ENCODE results near the gene SMIM14.
"Not testable (repeated sequence)": the region's sequence is repeated elsewhere in the genome, so short reads cannot be mapped to it uniquely, and the experiment has no call there.

The SMIM14 gene

DNA sequence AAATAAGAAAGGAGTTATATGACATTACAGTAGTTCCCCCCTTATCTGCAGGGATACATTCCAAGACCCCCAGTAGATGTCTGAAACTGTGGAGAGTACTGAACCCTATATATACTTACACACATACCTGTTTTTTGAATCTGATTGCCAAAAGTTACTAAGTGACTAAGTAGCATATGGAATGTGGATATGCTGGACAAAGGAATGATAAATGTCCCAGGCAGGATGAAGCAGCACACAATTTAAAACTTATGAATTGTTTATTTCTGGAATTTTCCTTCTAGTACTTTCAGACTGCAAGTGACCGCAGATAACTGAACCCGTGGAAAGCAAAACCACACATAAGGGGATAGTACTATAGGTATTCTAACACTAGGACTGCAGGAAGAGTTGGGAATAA lies 134.1 kb downstream of the SMIM14 start:
- DNase-seq (ENCODE audit: low spot score), result no peak
- TF ChIP-seq, protein P1, sequence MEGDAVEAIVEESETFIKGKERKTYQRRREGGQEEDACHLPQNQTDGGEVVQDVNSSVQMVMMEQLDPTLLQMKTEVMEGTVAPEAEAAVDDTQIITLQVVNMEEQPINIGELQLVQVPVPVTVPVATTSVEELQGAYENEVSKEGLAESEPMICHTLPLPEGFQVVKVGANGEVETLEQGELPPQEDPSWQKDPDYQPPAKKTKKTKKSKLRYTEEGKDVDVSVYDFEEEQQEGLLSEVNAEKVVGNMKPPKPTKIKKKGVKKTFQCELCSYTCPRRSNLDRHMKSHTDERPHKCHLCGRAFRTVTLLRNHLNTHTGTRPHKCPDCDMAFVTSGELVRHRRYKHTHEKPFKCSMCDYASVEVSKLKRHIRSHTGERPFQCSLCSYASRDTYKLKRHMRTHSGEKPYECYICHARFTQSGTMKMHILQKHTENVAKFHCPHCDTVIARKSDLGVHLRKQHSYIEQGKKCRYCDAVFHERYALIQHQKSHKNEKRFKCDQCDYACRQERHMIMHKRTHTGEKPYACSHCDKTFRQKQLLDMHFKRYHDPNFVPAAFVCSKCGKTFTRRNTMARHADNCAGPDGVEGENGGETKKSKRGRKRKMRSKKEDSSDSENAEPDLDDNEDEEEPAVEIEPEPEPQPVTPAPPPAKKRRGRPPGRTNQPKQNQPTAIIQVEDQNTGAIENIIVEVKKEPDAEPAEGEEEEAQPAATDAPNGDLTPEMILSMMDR (IDR thresholded peaks at IDR 0.05; ENCODE audit: extremely low read depth, missing control alignments), result no peak

DNA sequence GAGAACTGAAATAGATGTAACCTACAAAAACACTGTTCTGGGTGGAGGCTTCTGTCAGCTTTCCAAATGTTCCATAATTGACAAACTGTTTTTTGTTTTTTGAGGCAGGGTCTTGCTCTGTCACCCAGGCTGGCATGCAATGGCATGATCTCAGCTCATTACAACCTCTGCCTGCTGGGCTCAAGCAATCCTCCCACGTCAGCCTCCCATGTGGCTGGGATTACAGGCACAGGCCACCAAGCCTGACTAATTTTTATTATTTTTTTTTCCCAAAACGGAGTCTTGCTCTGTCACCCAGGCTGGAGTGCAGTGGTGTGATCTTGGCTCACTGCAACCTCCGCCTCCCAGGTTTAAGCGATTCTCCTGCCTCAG lies 136.0 kb downstream of the SMIM14 start:
- not testable (repeated sequence) for DNase-seq (ENCODE audit: low spot score)

DNA sequence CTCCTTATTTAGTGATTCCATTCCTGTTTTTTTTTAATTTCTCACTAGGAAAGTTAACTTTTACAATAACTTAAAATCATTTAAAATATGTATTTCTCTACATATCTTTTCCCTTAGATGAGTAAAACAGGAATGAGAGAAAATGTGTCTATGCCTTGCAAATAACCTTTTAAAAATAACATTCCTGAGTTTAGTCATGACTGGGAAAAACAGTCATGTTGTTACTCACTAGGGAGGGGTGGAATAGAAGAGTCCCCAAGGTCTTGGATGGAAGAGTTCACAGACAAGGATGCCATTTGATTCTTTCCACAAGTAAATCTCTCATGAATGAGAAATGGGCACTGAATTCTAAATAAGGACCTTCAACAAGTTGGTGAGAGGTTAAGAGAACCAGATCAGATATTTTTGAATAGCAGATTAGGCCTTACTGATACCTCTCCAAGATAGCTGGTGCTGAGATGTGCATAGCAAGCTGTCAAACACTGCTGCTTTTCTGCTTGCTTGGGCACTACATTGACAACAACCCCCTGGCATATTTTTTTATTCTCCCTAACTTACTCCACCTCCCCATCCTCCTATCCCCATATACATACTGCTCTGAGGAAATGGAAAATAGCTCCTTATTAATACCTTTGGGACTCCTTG lies 136.5 kb downstream of the SMIM14 start:
- no peak for DNase-seq (ENCODE audit: low spot score)
- TF ChIP-seq, protein P1 (IDR thresholded peaks at IDR 0.05; ENCODE audit: extremely low read depth, missing control alignments), result no peak

DNA sequence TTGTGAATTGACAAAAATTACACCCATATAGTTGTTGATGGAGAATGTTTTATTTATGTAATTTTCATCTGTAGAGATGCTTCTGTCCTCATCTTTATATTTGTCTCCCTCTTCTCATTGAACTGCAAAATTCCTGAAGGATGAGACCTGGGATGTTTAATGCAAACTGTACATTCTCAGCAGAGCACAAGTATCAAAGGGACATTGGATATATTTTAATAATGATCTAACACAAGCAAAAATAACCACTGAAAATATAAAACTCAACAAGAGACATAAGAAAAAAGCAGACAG lies 140.0 kb downstream of the SMIM14 start:
- no peak for DNase-seq (ENCODE audit: low spot score)
- TF ChIP-seq, protein P1 (IDR thresholded peaks at IDR 0.05; ENCODE audit: extremely low read depth, missing control alignments), result no peak

DNA sequence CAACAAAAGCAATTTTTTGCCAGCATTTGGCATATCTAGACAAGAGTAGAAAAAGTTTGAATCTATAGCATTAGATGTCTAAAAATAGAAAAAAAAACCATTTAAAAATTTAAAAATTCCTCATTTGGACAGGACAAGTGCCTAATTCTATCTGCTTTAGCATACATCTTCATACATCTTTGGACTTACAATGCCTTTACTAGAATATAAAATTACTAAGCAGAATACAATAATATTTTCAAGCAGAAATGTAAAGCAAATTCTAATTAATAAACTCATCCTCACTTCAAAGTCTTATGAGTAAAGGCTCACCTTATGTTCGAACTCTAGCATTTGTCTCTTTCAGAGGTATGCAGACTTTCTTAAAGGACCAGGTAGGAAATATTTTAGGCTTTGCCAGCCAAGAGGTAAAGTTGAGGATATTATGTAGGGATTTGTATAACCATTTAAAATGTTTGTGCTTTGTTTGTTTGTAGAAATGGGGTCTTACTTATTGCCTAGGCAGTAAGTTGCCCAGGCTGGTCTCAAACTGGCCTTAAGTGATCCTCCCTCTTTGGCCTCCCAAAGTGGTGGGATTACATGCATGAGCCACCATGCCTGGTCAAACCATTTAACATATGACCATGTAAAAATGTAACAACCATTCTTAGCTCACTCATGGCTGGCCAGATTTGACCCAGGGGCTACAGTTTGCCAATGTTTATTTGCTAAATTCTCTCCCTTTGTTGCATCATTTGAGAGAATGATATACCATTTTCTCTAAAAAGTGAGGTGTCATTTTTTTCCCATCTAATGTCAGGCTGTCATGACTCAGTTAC lies 140.5 kb downstream of the SMIM14 start:
- TF ChIP-seq, protein P1 (IDR thresholded peaks at IDR 0.05; ENCODE audit: extremely low read depth, missing control alignments), result no peak
- no peak for DNase-seq (ENCODE audit: low spot score)

Measured in GM20000 (cell line).